NCI-H1105 treated with DMSO at 0.1 percent for 48 hours (cell line): ENCODE data around the gene ENTREP1.

Experiments
- DNase-seq: peaks from one replicate; lab custom pipeline; 2025; lab: John Stamatoyannopoulos, UW

The ENTREP1 gene

GRCh38 chr9:69322256-69322655 lies 2.8 kb upstream of the ENTREP1 start:
- DNase-seq, result no peak

GRCh38 chr9:69323861-69324260 lies 1.2 kb upstream of the ENTREP1 start:
- DNase-seq, result no peak

GRCh38 chr9:69325409-69326212 lies 596 bp downstream of the ENTREP1 start:
- DNase-seq, result peak; percentile 30

GRCh38 chr9:69326261-69326660 lies 1.2 kb downstream of the ENTREP1 start:
- no peak for DNase-seq

- DNase-seq, result no peak
Measured at GRCh38 chr9:69330580-69330979, 5.6 kb downstream of the ENTREP1 start.

GRCh38 chr9:69331444-69331843 lies 6.4 kb downstream of the ENTREP1 start:
- DNase-seq, result no peak

GRCh38 chr9:69332067-69332685 lies 7.2 kb downstream of the ENTREP1 start:
- no peak for DNase-seq

GRCh38 chr9:69333716-69334115 lies 8.7 kb downstream of the ENTREP1 start:
- DNase-seq, result no peak

GRCh38 chr9:69334317-69334716 lies 9.3 kb downstream of the ENTREP1 start:
- no peak for DNase-seq

GRCh38 chr9:69339620-69340019 lies 14.6 kb downstream of the ENTREP1 start:
- no peak for DNase-seq

- no peak for DNase-seq
Measured at GRCh38 chr9:69340631-69341030, 15.6 kb downstream of the ENTREP1 start.

GRCh38 chr9:69342769-69343168 lies 17.8 kb downstream of the ENTREP1 start:
- DNase-seq, result no peak

- DNase-seq, result no peak
Measured at GRCh38 chr9:69344459-69344858, 19.4 kb downstream of the ENTREP1 start.

GRCh38 chr9:69346596-69347390 lies 21.8 kb downstream of the ENTREP1 start:
- no peak for DNase-seq

GRCh38 chr9:69347607-69348006 lies 22.6 kb downstream of the ENTREP1 start:
- DNase-seq, result no peak

GRCh38 chr9:69351227-69351626 lies 26.2 kb downstream of the ENTREP1 start:
- no peak for DNase-seq

- no peak for DNase-seq
Measured at GRCh38 chr9:69355232-69355631, 30.2 kb downstream of the ENTREP1 start.

- no peak for DNase-seq
Measured at GRCh38 chr9:69357030-69357775, 32.2 kb downstream of the ENTREP1 start.

- DNase-seq, result no peak
Measured at GRCh38 chr9:69357821-69358220, 32.8 kb downstream of the ENTREP1 start.

- DNase-seq, result no peak
Measured at GRCh38 chr9:69363191-69363590, 38.2 kb downstream of the ENTREP1 start.

- DNase-seq, result no peak
Measured at GRCh38 chr9:69364510-69365150, 39.6 kb downstream of the ENTREP1 start.

GRCh38 chr9:69370430-69370829 lies 45.4 kb downstream of the ENTREP1 start:
- no peak for DNase-seq
